ENCODE measurements around the gene CD27. TPM values are rescaled to one million over a fixed set of nuclear protein-coding genes. Genes with fewer than 3 reads are reported as not detected.

CD27 gene
- total and polyA plus RNA-seq, 2 of the 13 experiments (the other 11 are each of a cell fraction or from before 2014, with no cell fraction given) = 0.12 TPM; not detected in 1

- TF ChIP-seq HMGXB3 (CRISPR knock-in tag; IDR thresholded peaks at IDR 0.05; ENCODE audit: borderline replicate concordance) = 0 out of 2 replicates have a peak, but pooled peaks have one; percentile 14
- TF ChIP-seq DPF2 (CRISPR knock-in tag; IDR thresholded peaks at IDR 0.05; ENCODE audit: borderline replicate concordance, low read depth) = no peak
- TF ChIP-seq HDAC1 (CRISPR knock-in tag; IDR thresholded peaks at IDR 0.05) = peak; percentile 82
- TF ChIP-seq MIXL1 (CRISPR knock-in tag; IDR thresholded peaks at IDR 0.05) = 0 out of 2 replicates have a peak, but pooled peaks have one; percentile 11
- TF ChIP-seq, protein P1, sequence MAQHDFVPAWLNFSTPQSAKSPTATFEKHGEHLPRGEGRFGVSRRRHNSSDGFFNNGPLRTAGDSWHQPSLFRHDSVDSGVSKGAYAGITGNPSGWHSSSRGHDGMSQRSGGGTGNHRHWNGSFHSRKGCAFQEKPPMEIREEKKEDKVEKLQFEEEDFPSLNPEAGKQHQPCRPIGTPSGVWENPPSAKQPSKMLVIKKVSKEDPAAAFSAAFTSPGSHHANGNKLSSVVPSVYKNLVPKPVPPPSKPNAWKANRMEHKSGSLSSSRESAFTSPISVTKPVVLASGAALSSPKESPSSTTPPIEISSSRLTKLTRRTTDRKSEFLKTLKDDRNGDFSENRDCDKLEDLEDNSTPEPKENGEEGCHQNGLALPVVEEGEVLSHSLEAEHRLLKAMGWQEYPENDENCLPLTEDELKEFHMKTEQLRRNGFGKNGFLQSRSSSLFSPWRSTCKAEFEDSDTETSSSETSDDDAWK (CRISPR knock-in tag; IDR thresholded peaks at IDR 0.05) = no peak
- 0 out of 2 replicates have a peak, but pooled peaks have one; percentile 24 for TF ChIP-seq ISL2 (CRISPR knock-in tag; IDR thresholded peaks at IDR 0.05)
- TF ChIP-seq ZNF333 (CRISPR knock-in tag; IDR thresholded peaks at IDR 0.05; ENCODE audit: borderline replicate concordance) = 0 out of 2 replicates have a peak, but pooled peaks have one; percentile 52
- TF ChIP-seq BRF2 (CRISPR knock-in tag; IDR thresholded peaks at IDR 0.05) = peak; percentile 69; the same call in 1 of the 2 replicates
- TF ChIP-seq NFYC (CRISPR knock-in tag; IDR thresholded peaks at IDR 0.05) = peak; percentile 86
- peak; percentile 79 for TF ChIP-seq AGO2 (optimal IDR thresholded peaks at IDR 0.05; ENCODE audit: low read depth, low read length)
- peak; percentile 21; the same call in 1 of the 2 replicates for TF ChIP-seq CREB1 (IDR thresholded peaks at IDR 0.05)
- no peak for TF ChIP-seq CREB1 (CRISPR knock-in tag; IDR thresholded peaks at IDR 0.05)
- 0 out of 2 replicates have a peak, but pooled peaks have one; percentile 35 for TF ChIP-seq MED1 (CRISPR knock-in tag; IDR thresholded peaks at IDR 0.05)
- TF ChIP-seq ZNF547 (CRISPR knock-in tag; IDR thresholded peaks at IDR 0.05) = 0 out of 2 replicates have a peak, but pooled peaks have one; percentile 80
- no peak for TF ChIP-seq ZNF788 (CRISPR knock-in tag; IDR thresholded peaks at IDR 0.05; ENCODE audit: borderline replicate concordance)
- TF ChIP-seq ZBTB7B (CRISPR knock-in tag; IDR thresholded peaks at IDR 0.05) = 0 out of 2 replicates have a peak, but pooled peaks have one; percentile 21
- 0 out of 2 replicates have a peak, but pooled peaks have one; percentile 5 for TF ChIP-seq GATAD1 (CRISPR knock-in tag; IDR thresholded peaks at IDR 0.05)
These were observed 48.9 kb downstream of the CD27 start, which contains the start of gene NCAPD2 (continued) for GRCh38 chr12:6493497-6494257.
